HepG2 (cell line): ENCODE data around the gene ADIRF.

ENCODE experiments used
- FOXA3 ChIP-seq: IDR thresholded peaks from 2 replicates; pipeline ENCODE4 v1.6.1; 2016; ENCODE audit warnings: missing genetic modification reagents, missing compliant biosample characterization
- PHF8 ChIP-seq: sonication (generic); formaldehyde crosslinking; IDR thresholded peaks from 2 replicates; pipeline ENCODE4 v1.5.0; 2020; ENCODE audit warnings: missing genetic modification reagents
- ZBTB34 ChIP-seq: sonication (generic); formaldehyde crosslinking; IDR thresholded peaks from 2 replicates; pipeline ENCODE4 v1.8.0; 2022; ENCODE audit warnings: mild to moderate bottlenecking, missing genetic modification reagents
- ZBTB37 ChIP-seq: sonication (generic); formaldehyde crosslinking; IDR thresholded peaks from 2 replicates; pipeline ENCODE4 v1.4.0; 2020; ENCODE audit warnings: mild to moderate bottlenecking, missing genetic modification reagents
- TF ChIP-seq, protein P1 (sequence below): sonication (generic); formaldehyde crosslinking; IDR thresholded peaks from 2 replicates; pipeline ENCODE4 v1.5.0; 2020; ENCODE audit warnings: mild to moderate bottlenecking, missing genetic modification reagents, moderate library complexity

- no peak for TF ChIP-seq ZBTB34 (CRISPR knock-in tag)
- no peak for TF ChIP-seq FOXA3 (CRISPR knock-in tag)
- TF ChIP-seq, protein P1, sequence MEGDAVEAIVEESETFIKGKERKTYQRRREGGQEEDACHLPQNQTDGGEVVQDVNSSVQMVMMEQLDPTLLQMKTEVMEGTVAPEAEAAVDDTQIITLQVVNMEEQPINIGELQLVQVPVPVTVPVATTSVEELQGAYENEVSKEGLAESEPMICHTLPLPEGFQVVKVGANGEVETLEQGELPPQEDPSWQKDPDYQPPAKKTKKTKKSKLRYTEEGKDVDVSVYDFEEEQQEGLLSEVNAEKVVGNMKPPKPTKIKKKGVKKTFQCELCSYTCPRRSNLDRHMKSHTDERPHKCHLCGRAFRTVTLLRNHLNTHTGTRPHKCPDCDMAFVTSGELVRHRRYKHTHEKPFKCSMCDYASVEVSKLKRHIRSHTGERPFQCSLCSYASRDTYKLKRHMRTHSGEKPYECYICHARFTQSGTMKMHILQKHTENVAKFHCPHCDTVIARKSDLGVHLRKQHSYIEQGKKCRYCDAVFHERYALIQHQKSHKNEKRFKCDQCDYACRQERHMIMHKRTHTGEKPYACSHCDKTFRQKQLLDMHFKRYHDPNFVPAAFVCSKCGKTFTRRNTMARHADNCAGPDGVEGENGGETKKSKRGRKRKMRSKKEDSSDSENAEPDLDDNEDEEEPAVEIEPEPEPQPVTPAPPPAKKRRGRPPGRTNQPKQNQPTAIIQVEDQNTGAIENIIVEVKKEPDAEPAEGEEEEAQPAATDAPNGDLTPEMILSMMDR (CRISPR knock-in tag), result no peak
- TF ChIP-seq ZBTB37 (CRISPR knock-in tag), result no peak
- no peak for TF ChIP-seq PHF8 (CRISPR knock-in tag)
These were observed 31.4 kb upstream of the ADIRF start for GRCh38 chr10:86936661-86937501.
